Tibial nerve (tissue), 4 donors: ENCODE measurements around the gene ZFAND2B. TPM values are rescaled to one million over a fixed set of nuclear protein-coding genes. Genes with fewer than 3 reads are reported as not detected.
A peak's percentile ranks its signal among the peaks of the same experiment; 100 is the strongest.

Experiments
- DNase-seq, 2 donors: peaks; one replicate each; pipeline ENCODE4 v3.0.0-alpha.2; 2019; ENCODE audit warnings: low spot score in 2 of 2
- H3K27ac ChIP-seq, 4 donors: fragments of 200-600 bp; sonication (generic) in 3 of 4; one replicate each; pipeline ENCODE4 v1.5.1; 2017 to 2019; ENCODE audit warnings: mild to moderate bottlenecking in 1 of 4
- H3K27me3 ChIP-seq, 2 donors: fragments of 200-600 bp; sonication (generic) in 1 of 2; one replicate each; pipeline versions ENCODE4 v1.5.1 to v1.6.0; 2017 to 2019
- H3K36me3 ChIP-seq, 3 donors: fragments of 200-600 bp; sonication (generic); one replicate each; pipeline ENCODE4 v1.5.1; 2018 to 2019
- H3K4me1 ChIP-seq, 4 donors: fragments of 200-600 bp; sonication (generic) in 3 of 4; one replicate each; pipeline ENCODE4 v1.5.1; 2017 to 2019
- H3K4me3 ChIP-seq, 4 donors: fragments of 200-600 bp; sonication (generic) in 3 of 4; one replicate each; pipeline ENCODE4 v1.5.1; 2017 to 2019; ENCODE audit warnings: mild to moderate bottlenecking in 1 of 4, moderate library complexity in 1 of 4
- H3K9me3 ChIP-seq, 4 donors: fragments of 200-600 bp; sonication (generic) in 3 of 4; one replicate each; pipeline ENCODE4 v1.5.1; 2017 to 2019
- CTCF ChIP-seq, 5 experiments: fragments of 200-600 bp in 3 of 5; fragments of 450-650 bp in 2 of 5; sonication (generic) in 3 of 5; IDR thresholded peaks; one replicate each; pipeline ENCODE4 v1.5.1; 2016 to 2019; ENCODE audit warnings: antibody characterized with exemption in 5 of 5, mild to moderate bottlenecking in 3 of 5, moderate library complexity in 2 of 5
- EP300 ChIP-seq, 2 donors: sonication (generic); formaldehyde crosslinking; IDR thresholded peaks; one replicate each; pipeline ENCODE4 v1.6.1; 2017; ENCODE audit warnings: antibody characterized with exemption in 2 of 2, mild to moderate bottlenecking in 1 of 2
- POLR2A ChIP-seq, 2 donors: fragments of 450-650 bp; IDR thresholded peaks; one replicate each; pipeline ENCODE4 v1.6.1; 2017; ENCODE audit warnings: antibody characterized with exemption in 2 of 2, mild to moderate bottlenecking in 2 of 2, moderate library complexity in 2 of 2
- WGBS, 2 donors: methylation state at CpG; one replicate each; pipeline ENCODE4 v1.1.5; 2018; 5-methylcytosine and 5-hydroxymethylcytosine counted together
- total RNA-seq, 4 donors: library from RNA; depleted of rRNA; stranded (reverse); fragments of >200 nt; gene quantifications; one replicate each; pipeline ENCODE4 v1.1.0, GENCODE V29; 2016

Gene ZFAND2B
- total RNA-seq, 4 donors from 2014 or later, result 30.3 to 58.8 (median 50.5) TPM

- Histone ChIP-seq H3K4me1 (peaks cover 0 to 48% (median 24%) of the 10 kb centered on the region in 4 donors), H3K27ac (peak overlapping the region; percentile 50 to 94 (median 89)), H3K36me3 (peaks cover 0 to 68% (median 20%) of the 10 kb centered on the region in 3 donors), H3K4me3 (peak overlapping the region; percentile 47 to 80 (median 66)), H3K9me3 (no peaks in the 10 kb centered on the region), H3K27me3 (no peaks in the 10 kb centered on the region)
- 0 to 2% methylated on average over 11 to 28 of the region's 37 CpGs for WGBS, 2 donors
- TF ChIP-seq CTCF (IDR thresholded peaks at IDR 0.05) (no peak), POLR2A (IDR thresholded peaks at IDR 0.05) (no peak), EP300 (IDR thresholded peaks at IDR 0.05) (no peak)
- DNase-seq, result peak; percentile 29 to 40
Observed at GRCh38 chr2:219218217-219218731, 11.7 kb downstream of the ZFAND2B start.

DNA sequence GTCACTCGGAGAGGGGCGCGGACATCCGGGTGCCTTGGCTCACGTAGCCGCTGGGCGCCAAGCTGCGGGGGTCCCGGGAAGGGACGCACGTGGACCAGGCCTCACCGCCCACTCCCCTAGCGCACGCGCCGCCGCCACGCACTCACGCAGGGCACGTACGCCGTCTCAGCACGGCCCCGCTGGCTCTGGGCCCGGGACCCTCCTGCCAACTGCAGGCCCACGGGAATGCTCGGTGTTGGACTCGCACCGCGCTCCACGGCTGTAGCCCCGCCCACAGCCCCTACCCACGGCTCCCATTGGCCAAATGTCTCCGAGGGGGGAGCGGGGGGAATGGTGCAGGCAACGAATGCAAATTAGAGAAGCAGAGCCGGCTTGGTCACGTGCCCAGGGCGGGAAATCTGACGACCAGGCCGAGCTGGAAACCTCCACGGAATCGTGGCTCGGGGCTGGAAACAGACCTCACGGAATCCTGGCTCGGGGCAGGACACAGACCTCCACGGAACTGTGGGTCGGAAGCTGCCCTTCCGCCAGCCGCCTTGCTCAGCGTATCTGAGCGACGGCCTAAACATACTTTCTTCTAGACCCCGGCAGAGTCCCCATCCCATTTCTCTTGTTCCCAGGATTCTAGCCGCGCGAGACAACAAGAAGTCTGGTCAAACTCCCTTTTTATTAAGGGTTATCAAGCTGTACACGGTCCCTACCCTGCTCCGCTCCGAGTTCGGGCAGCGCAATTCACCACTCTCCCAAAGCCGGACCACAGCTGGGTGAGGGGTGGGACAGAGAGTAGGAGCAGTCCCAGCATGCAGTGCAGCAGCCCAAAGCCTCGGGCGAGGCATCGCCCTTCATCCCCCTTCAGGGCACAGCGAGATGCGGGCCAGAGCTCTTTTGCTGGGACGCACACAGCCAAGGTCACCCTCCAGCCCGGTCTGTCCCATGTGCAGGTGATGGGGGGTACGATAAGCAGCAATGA, 12.4 kb downstream of the ZFAND2B start, which contains the start of gene ABCB6:
ABCB6 (minus strand) TSS at position 227 of the 970 bp plus-strand sequence. CDS start 285 bp downstream, outside the sequence.
- peaks cover 4 to 68% (median 27%) of the 10 kb centered on the region in 3 donors for H3K36me3 ChIP-seq
- H3K27ac ChIP-seq, result peak within 1 kb of the TSS; percentile 50 to 94 (median 89)
- H3K4me1 ChIP-seq, result peaks cover 0 to 48% (median 24%) of the 10 kb centered on the region in 4 donors
- WGBS, 2 donors, result 8 to 9% methylated on average over 34 to 44 of the region's 71 CpGs
- DNase-seq, result peak; percentile 99
- H3K27me3 ChIP-seq, result no peaks in the 10 kb centered on the region
- no peaks in the 10 kb centered on the region for H3K9me3 ChIP-seq
- H3K4me3 ChIP-seq, result peak within 1 kb of the TSS; percentile 47 to 80 (median 66)
- TF ChIP-seq CTCF (IDR thresholded peaks at IDR 0.05) (peak in 1 of 5 experiments; percentile 31), EP300 (IDR thresholded peaks at IDR 0.05) (peak; percentile 85 to 92), POLR2A (IDR thresholded peaks at IDR 0.05) (peak; percentile 25 to 80)

DNA sequence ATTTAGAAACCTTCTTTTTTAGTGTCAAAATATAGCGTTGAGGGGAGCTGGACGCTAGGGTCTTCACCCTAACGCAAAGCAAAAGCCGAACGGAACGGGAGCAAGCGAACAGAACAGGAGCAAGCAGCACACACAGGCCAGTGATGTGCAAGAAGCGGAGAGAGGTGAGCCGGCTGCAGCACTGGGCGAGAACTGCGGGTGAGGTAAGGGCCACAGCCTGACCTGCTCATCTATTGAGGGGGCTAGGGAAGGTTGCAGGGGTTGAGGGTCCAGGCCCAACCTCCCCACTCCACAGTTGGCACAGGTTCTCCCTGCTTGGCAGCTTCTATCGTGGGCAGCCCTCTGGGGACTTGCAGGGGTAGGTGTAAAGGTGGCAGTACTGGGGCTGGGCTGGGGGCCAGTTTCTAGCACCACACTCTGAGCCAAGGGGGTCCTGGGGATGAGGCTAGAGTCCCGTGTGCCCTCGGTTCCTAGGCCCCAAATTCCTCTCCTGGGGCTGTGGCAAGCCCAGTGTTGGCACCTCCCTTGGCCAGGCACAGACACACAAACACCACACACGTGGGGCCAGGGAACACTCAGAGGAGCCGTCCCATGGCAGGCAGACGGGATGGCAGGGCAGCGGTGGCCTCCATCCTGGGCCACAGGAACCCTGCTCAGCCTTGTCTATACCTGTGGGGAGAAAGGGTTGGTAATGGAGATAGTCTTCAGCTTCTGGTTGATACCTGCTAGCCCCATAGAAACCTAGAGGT, 13.4 kb downstream of the ZFAND2B start:
- Histone ChIP-seq H3K27me3 (no peaks in the 10 kb centered on the region), H3K27ac (peak overlapping the region in 1 of 4 donors; percentile 84), H3K9me3 (no peaks in the 10 kb centered on the region), H3K4me3 (peak overlapping the region in 1 of 4 donors; percentile 80), H3K36me3 (peaks cover 4 to 68% (median 31%) of the 10 kb centered on the region in 3 donors), H3K4me1 (peaks cover 0 to 48% (median 24%) of the 10 kb centered on the region in 4 donors)
- 84 to 88% methylated on average over 15 to 18 of the region's 18 CpGs for WGBS, 2 donors
- no peak for DNase-seq
- TF ChIP-seq CTCF (IDR thresholded peaks at IDR 0.05), result no peak
- no peak for TF ChIP-seq EP300 (IDR thresholded peaks at IDR 0.05)
- TF ChIP-seq POLR2A (IDR thresholded peaks at IDR 0.05), result no peak

DNA sequence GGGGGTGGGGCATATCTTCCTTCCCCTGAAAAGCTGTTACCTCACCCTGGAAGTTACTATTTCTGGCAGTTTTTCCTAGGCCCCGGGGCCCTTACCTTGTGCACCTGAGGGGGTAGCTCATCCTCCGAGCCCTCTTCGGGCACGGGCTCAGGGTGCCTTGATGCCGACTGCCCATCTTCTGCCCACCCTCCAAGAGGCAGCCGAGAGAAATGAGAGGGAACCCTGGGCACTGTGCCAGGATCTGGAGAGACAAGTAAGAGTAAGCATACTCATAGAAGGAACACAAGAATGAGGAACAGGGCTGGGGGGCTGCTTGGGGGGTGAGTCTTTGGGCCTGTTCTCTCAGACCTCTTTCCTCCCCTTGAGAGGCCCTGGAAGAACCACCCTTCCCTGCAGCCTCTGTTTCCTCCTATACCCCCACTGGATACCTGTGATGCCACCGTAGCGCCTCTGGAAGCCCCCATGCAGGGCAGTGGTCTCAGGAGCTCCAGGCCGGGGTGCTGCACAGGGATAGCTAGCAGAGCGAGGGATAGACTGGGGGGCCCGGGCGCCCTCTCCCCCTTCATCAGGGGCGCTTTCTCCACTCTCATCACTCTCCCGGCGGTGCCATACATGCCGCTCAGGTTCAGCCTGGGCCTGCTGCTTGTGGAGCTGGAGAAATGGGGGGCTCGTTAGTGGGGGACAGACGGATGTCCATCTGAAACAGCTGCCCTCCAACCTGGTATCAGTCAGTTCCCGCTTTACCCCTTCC, 14.2 kb downstream of the ZFAND2B start:
- no peak overlapping the region for H3K4me3 ChIP-seq
- H3K9me3 ChIP-seq, result no peaks in the 10 kb centered on the region
- WGBS, 2 donors, result 86 to 90% methylated on average over 18 of the region's 19 CpGs
- DNase-seq, result no peak
- no peak overlapping the region for H3K27ac ChIP-seq
- TF ChIP-seq POLR2A (IDR thresholded peaks at IDR 0.05) (no peak), CTCF (IDR thresholded peaks at IDR 0.05) (no peak), EP300 (IDR thresholded peaks at IDR 0.05) (no peak)
- H3K36me3 ChIP-seq, result peaks cover 4 to 68% (median 31%) of the 10 kb centered on the region in 3 donors
- H3K4me1 ChIP-seq, result peaks cover 0 to 43% (median 24%) of the 10 kb centered on the region in 4 donors
- no peaks in the 10 kb centered on the region for H3K27me3 ChIP-seq
